ENCODE measurements around the gene FGD5. TPM values are rescaled to one million over a fixed set of nuclear protein-coding genes. Genes with fewer than 3 reads are reported as not detected.

Gene FGD5
- total RNA-seq, 2 donors from 2014 or later: 15.3 to 17.0 TPM

DNA sequence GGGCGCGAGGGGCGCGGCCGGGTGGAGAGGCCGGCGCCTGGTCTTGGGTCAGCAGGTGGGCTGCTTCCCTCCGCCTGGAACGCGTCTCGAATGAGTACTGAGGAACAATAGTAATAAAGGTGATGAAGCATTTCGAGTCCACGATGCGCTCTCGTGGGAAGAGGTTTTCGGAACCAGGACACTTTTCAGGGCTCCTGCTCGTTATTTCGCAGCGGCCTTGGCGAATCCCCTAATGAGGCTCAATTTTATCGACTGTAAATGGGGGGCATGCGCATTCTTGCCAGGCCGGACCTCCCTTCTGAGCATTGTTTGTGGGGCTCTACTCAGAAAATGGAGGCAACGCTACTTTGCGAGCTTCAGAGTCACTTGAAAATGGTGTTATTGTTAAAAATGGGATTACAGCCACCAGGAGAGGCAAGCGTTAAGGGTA, 129.9 kb downstream of the FGD5 start:
- H3K4me3 Mint-ChIP-seq: peak overlapping the region; percentile 90
- peaks cover 42% of the 10 kb centered on the region for H3K36me3 Mint-ChIP-seq (ENCODE audit: low read depth)
- H3K4me1 Mint-ChIP-seq: peaks cover 27% of the 10 kb centered on the region
- peaks cover 5% of the 10 kb centered on the region for H3K4me1 ChIP-seq (ENCODE audit: control insufficient read depth, insufficient read depth, low read length)
- 2 to 5% methylated on average over 15 to 26 of the region's 26 CpGs for WGBS, 2 experiments (ENCODE audit: insufficient coverage in 1 of 2, insufficient read length in 1 of 2)
- no peaks in the 10 kb centered on the region for H3K9me3 ChIP-seq (ENCODE audit: control insufficient read depth, low read length)
- H3K27ac Mint-ChIP-seq: peak overlapping the region; percentile 96
- H3K27me3 ChIP-seq (ENCODE audit: control insufficient read depth, insufficient read depth, low read length, poor library complexity, severe bottlenecking): no peaks in the 10 kb centered on the region
- H3K36me3 ChIP-seq (ENCODE audit: control insufficient read depth, insufficient read depth, low read length): peaks cover 42% of the 10 kb centered on the region
- DNase-seq: no peak
- no peaks in the 10 kb centered on the region for H3K27me3 Mint-ChIP-seq (ENCODE audit: insufficient read depth)
- no peaks in the 10 kb centered on the region for H3K9me3 Mint-ChIP-seq
- TF ChIP-seq, protein P1, sequence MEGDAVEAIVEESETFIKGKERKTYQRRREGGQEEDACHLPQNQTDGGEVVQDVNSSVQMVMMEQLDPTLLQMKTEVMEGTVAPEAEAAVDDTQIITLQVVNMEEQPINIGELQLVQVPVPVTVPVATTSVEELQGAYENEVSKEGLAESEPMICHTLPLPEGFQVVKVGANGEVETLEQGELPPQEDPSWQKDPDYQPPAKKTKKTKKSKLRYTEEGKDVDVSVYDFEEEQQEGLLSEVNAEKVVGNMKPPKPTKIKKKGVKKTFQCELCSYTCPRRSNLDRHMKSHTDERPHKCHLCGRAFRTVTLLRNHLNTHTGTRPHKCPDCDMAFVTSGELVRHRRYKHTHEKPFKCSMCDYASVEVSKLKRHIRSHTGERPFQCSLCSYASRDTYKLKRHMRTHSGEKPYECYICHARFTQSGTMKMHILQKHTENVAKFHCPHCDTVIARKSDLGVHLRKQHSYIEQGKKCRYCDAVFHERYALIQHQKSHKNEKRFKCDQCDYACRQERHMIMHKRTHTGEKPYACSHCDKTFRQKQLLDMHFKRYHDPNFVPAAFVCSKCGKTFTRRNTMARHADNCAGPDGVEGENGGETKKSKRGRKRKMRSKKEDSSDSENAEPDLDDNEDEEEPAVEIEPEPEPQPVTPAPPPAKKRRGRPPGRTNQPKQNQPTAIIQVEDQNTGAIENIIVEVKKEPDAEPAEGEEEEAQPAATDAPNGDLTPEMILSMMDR (conservative IDR thresholded peaks at IDR 0.05): no peak
- H3K4me3 ChIP-seq (ENCODE audit: low read length): peak overlapping the region; percentile 87
- H3K9ac ChIP-seq (ENCODE audit: extremely low read depth, low read length, poor library complexity, severe bottlenecking): peak overlapping the region; percentile 80
- H3K27ac ChIP-seq (ENCODE audit: low read depth, low read length): peak overlapping the region; percentile 76

DNA sequence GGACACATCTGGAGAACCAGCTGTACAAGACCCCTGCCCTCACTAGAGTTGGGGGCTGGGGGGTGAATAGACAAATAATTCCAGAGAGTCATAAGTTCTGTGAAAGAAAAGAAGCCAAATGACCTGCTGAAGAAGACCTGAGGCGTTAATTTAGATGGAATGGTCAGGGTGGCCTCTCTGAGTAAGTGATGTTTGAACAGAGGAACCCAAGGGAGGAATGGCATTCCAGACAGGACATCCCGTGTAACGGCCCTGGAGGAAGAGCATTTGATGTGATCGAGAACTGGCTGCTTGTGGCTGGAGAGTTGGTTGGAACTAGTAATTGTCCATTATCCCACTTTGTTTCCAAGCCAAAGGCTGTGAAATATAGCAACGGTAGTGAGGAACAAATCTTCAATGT, 130.4 kb downstream of the FGD5 start:
- DNase-seq: peak; percentile 56
- H3K27ac ChIP-seq (ENCODE audit: low read depth, low read length): peak overlapping the region; percentile 76

DNA sequence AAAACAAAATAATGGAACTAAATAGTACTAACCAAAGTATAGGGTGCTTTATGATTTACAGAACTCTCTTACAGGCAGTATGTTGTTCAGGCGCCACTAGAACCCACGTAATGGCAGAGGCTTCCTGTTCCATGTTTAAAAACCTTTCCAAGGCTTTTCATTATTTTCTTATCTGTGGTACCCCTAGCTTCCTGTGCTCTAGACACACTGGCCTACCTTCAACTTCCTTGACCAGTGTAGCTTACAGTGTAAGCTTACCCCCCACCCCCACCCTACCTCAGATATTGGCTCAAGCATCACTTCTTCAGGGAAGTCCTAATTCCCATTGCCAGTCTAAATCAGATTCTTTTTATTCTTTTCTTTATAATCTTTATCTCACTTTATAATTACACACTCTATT, 131.5 kb downstream of the FGD5 start:
- no peak for DNase-seq
- TF ChIP-seq, protein P1 (conservative IDR thresholded peaks at IDR 0.05): no peak
- no peaks in the 10 kb centered on the region for H3K9me3 Mint-ChIP-seq
- 96 to 100% methylated on average over 2 of the region's 2 CpGs for WGBS, 2 experiments (ENCODE audit: insufficient coverage in 1 of 2, insufficient read length in 1 of 2)
- H3K4me3 Mint-ChIP-seq: no peak overlapping the region
- no peaks in the 10 kb centered on the region for H3K9me3 ChIP-seq (ENCODE audit: control insufficient read depth, low read length)
- no peak overlapping the region for H3K27ac ChIP-seq (ENCODE audit: low read depth, low read length)
- H3K27ac Mint-ChIP-seq: no peak overlapping the region
- no peak overlapping the region for H3K9ac ChIP-seq (ENCODE audit: extremely low read depth, low read length, poor library complexity, severe bottlenecking)
- H3K4me3 ChIP-seq (ENCODE audit: low read length): no peak overlapping the region
- no peaks in the 10 kb centered on the region for H3K27me3 ChIP-seq (ENCODE audit: control insufficient read depth, insufficient read depth, low read length, poor library complexity, severe bottlenecking)
- H3K36me3 ChIP-seq (ENCODE audit: control insufficient read depth, insufficient read depth, low read length): peaks cover 26% of the 10 kb centered on the region
- H3K27me3 Mint-ChIP-seq (ENCODE audit: insufficient read depth): no peaks in the 10 kb centered on the region
- peaks cover 5% of the 10 kb centered on the region for H3K4me1 ChIP-seq (ENCODE audit: control insufficient read depth, insufficient read depth, low read length)
- peaks cover 23% of the 10 kb centered on the region for H3K4me1 Mint-ChIP-seq
- H3K36me3 Mint-ChIP-seq (ENCODE audit: low read depth): peaks cover 33% of the 10 kb centered on the region

More for the DNA sequence above, 130.4 kb downstream of the FGD5 start:
- H3K4me3 Mint-ChIP-seq: peak overlapping the region; percentile 90
- peaks cover 37% of the 10 kb centered on the region for H3K36me3 ChIP-seq (ENCODE audit: control insufficient read depth, insufficient read depth, low read length)
- no peaks in the 10 kb centered on the region for H3K9me3 ChIP-seq (ENCODE audit: control insufficient read depth, low read length)
- H3K4me3 ChIP-seq (ENCODE audit: low read length): peak overlapping the region; percentile 87
- TF ChIP-seq, protein P1 (conservative IDR thresholded peaks at IDR 0.05): no peak
- peaks cover 37% of the 10 kb centered on the region for H3K36me3 Mint-ChIP-seq (ENCODE audit: low read depth)
- H3K4me1 ChIP-seq (ENCODE audit: control insufficient read depth, insufficient read depth, low read length): peaks cover 5% of the 10 kb centered on the region
- no peaks in the 10 kb centered on the region for H3K9me3 Mint-ChIP-seq
- peak overlapping the region; percentile 80 for H3K9ac ChIP-seq (ENCODE audit: extremely low read depth, low read length, poor library complexity, severe bottlenecking)
- H3K4me1 Mint-ChIP-seq: peaks cover 23% of the 10 kb centered on the region
- H3K27ac Mint-ChIP-seq: peak overlapping the region; percentile 96
- no peaks in the 10 kb centered on the region for H3K27me3 Mint-ChIP-seq (ENCODE audit: insufficient read depth)
- 55 to 75% methylated on average over 3 to 5 of the region's 5 CpGs for WGBS, 2 experiments (ENCODE audit: insufficient coverage in 1 of 2, insufficient read length in 1 of 2)
- no peaks in the 10 kb centered on the region for H3K27me3 ChIP-seq (ENCODE audit: control insufficient read depth, insufficient read depth, low read length, poor library complexity, severe bottlenecking)
